PC-3 (cell line): ENCODE data around the gene TAGLN.

ENCODE experiments used
- EZH2 ChIP-seq: fragments of 300-600 bp; sonication (generic); IDR thresholded peaks from one replicate; pipeline ENCODE4 v1.6.1; 2017; ENCODE audit warnings: antibody characterized with exemption, mild to moderate bottlenecking, low read length; ENCODE audit not compliant: unreplicated experiment
- EZH2phosphoT487 ChIP-seq: fragments of 300-600 bp; sonication (generic); IDR thresholded peaks from 2 replicates; pipeline ENCODE4 v1.6.1; 2018; ENCODE audit warnings: mild to moderate bottlenecking, antibody characterized with exemption, low read length, borderline replicate concordance
- TF ChIP-seq, protein P1 (sequence below): fragments of 300-600 bp; sonication (generic); conservative IDR thresholded peaks from 2 replicates; pipeline ENCODE4 v1.5.1; 2017; ENCODE audit warnings: antibody characterized with exemption, low read depth, mild to moderate bottlenecking, low read length

DNA sequence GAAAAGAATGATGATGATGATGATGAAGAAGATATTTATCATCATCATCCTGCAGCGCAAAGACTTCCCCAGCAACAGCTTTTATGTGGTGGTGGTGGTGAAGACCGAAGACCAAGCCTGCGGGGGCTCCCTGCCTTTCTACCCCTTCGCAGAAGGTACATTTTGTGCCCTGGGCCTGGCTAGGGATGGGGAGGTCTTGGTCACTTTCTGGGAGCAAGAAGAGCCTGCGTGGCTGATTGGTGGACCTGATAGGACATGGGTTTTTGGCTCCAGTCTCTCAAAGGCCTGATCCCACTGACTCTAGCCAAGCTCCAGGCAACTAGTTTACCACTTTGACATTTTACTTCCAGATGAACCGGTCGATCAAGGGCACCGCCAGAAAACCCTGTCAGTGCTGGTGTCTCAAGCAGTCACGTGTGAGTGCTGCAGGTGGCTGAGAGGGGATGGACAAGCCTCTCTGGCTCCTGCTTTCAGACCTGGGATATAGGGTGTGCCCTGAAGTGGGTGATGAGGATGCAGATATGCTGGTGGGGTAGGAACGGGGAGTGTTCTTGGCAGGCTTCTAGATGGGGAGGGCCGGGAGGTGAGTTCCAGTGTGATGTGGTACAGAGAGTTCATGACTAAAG, 15.3 kb upstream of the TAGLN start:
- TF ChIP-seq, protein P1, sequence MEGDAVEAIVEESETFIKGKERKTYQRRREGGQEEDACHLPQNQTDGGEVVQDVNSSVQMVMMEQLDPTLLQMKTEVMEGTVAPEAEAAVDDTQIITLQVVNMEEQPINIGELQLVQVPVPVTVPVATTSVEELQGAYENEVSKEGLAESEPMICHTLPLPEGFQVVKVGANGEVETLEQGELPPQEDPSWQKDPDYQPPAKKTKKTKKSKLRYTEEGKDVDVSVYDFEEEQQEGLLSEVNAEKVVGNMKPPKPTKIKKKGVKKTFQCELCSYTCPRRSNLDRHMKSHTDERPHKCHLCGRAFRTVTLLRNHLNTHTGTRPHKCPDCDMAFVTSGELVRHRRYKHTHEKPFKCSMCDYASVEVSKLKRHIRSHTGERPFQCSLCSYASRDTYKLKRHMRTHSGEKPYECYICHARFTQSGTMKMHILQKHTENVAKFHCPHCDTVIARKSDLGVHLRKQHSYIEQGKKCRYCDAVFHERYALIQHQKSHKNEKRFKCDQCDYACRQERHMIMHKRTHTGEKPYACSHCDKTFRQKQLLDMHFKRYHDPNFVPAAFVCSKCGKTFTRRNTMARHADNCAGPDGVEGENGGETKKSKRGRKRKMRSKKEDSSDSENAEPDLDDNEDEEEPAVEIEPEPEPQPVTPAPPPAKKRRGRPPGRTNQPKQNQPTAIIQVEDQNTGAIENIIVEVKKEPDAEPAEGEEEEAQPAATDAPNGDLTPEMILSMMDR: no peak
- no peak for TF ChIP-seq EZH2
- no peak for TF ChIP-seq EZH2phosphoT487
